Activated T-helper 1 cell treated with Interleukin-2 at 50 U/mL for 16 hours (primary cell): ENCODE measurements around the gene C17orf107.
"Not testable (repeated sequence)": the region's sequence is repeated elsewhere in the genome, so short reads cannot be mapped to it uniquely, and the experiment has no call there.

Experiments
- DNase-seq: peaks from one replicate; pipeline ENCODE4 v3.0.0-alpha.2; 2020; ENCODE audit warnings: low read depth

Gene C17orf107

DNA sequence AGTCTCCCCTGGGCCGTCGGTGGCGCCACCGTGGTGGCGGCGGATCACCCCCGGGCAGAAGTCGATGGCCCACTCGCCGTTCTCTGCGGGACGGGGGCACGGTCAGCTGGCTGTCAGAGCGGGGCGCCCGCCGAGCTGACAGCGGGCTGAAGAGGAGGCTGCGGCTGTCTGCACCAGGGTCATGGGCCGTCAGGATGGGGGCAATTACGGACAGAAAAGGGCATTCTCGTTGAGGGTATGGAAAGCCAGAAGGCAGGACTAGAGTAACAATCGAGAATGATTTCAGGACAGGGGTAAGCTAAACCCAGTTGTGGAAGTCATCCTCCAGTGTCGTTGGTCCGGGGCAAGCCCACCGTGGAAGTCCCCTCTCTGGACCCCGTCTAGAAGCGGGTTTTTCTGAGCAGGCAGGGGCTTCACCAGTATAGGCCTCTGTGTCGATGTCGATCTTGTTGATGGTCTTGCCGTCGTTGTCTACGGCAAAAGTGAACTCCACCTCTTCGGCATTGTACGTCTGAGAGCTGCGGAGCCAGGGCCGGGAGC lies 1.8 kb downstream of the C17orf107 start:
- DNase-seq: no peak

- no peak for DNase-seq
Observed at GRCh38 chr17:4901648-4902344, 2.5 kb downstream of the C17orf107 start.

GRCh38 chr17:4902540-4902939 lies 3.2 kb downstream of the C17orf107 start:
- DNase-seq: no peak

DNA sequence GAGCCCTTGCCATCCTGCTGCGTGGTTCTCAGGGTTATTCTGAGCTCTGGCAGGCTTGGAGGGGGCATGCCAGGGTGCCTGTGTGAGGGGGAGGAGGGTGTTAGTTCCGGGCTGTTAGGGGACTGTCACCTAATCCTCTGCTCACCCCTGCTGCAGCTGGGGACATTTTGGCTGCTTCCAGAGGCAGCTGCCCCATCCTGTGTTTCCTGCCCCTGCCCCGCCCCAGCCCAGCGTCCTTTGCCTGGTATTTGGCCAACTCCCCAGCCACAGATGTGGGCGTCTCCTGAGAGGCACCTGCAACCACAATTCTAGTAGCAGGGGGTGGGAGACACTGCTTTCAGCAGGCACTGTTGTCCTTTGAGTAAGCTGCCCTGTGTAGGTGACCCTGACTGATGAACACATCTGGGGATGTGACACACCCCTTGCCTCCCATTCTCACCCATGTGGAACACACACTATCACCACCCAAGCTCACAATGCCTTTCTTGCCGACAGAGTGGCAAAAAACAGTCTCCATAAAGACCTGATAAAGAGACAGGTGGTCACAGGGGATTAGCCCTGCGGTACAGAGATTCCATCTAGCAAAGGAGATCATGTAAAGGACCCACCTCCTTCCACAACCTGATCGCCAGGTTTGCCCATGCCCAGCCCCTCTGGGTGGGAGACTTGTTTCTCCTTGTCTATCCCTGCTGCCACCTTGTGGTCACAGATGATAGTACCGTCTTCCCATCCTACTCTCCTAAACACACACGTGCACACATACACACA lies 3.9 kb downstream of the C17orf107 start, which contains the start of gene CHRNE:
TSS of gene CHRNE (minus strand) at position 48 of the 768 bp plus-strand sequence. CDS start at position 13, 35 bp downstream.
- peak; percentile 47 for DNase-seq

DNA sequence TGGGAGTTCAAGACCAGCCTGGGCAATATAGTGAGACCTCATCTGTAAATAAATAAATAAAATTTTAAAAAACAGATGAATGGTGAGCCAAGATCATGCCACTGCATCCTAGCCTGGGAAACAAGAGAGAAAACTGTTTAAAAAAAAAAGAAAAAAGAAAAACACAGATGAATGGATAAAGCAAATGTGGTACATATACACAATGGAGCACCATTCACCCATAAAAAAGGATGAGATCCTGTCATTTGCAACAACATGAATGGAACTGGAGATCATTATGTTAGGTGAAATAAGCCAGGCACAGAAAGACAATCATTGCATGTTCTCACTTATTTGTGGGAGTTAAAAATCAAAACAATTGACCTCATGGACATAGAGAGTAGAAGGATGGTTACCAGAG lies 7.3 kb downstream of the C17orf107 start:
- not testable (repeated sequence) for DNase-seq

GRCh38 chr17:4908301-4908700 lies 9.0 kb downstream of the C17orf107 start:
- no peak for DNase-seq

DNA sequence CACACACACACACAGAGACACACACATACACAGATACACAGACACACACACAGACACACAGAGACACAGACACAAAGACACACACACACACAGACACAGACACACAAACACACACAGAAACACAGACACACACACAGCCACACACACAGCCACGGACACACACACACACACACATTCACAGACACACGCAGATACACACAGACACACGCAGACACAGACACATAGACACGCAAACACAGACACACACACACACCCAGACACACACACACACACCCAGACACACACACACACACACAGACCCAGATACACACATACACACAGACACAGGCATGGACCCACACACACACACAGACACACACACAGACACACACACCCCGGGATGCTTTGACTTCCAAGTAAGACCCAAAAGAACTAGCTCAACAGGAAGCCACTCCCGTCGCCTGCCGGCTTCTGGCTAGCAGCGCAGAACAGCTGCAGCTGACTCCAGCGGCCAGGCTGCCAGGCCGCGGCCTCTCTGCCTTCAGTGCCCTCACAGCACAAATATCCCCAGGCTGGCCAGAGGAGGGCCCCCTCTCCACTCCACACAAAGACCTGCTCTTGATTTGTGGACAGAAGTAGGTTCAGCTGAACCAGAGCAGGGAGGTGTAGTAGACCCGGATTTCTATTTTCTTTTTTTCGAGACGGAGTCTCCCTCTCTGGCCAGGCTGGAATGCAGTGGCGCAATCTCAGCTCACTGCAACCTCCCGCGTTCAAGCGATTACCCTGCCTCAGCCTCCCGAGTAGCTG lies 9.6 kb downstream of the C17orf107 start:
- peak; percentile 60 for DNase-seq

DNA sequence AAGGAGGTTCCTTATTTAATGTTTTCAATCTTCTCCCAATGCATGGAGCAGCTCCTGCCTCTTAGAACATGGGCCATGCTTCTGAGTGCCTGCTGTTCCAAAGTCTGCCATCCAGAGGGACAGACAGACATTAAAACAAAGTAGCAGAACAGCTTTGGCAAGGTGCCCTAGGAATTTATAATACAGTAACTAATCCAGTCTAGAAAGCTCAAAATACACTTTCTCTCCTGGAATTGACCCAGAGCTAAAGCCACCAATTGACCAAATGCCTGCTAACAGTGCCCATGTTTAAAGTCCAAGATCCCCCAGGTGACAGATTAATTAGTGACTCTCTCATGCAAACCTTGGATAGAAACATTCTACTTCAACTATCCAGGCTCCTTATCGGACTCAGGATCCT lies 14.7 kb downstream of the C17orf107 start:
- DNase-seq: no peak

- not testable (repeated sequence) for DNase-seq
Observed at GRCh38 chr17:4914551-4914950, 15.2 kb downstream of the C17orf107 start.

GRCh38 chr17:4919511-4920047 lies 20.2 kb downstream of the C17orf107 start:
- DNase-seq: no peak

GRCh38 chr17:4920351-4921048 lies 21.2 kb downstream of the C17orf107 start:
- DNase-seq: no peak

GRCh38 chr17:4921320-4921719 lies 22.0 kb downstream of the C17orf107 start:
- no peak for DNase-seq

DNA sequence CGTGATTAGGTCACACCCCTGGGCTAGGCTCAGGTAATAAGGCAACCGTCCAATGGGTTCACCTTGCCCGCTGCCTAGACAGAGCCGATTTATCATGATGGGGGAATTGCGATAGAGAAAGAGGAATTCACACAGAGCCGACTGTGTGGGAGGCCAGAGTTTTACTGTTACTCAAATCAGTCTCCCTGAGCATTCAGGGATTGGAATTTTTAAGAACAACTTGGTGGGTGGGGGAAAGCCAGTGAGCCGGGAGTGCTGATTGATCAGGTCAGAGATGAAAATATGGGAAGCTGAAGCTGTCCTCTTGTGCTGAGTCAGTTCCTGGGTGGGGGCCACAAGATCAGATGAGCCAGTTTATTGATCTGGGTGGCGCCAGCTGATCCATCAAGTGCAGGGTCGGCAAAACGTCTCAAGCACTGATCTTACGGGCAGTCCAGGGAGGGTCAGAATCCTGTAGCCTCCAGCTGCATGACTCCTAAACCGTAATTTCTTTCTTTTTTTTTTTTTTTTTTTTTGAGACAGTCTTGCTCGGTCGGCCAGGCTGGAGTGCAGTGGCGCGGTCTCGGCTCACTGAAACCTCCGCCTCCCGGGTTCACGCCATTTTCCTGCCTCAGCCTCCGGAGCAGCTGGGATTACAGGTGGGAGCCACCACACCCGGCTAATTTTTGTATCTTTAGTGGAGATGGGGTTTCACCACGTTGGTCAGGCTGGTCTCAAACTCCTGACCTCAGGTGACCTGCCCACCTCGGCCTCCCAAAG lies 27.4 kb downstream of the C17orf107 start:
- not testable (repeated sequence) for DNase-seq

DNA sequence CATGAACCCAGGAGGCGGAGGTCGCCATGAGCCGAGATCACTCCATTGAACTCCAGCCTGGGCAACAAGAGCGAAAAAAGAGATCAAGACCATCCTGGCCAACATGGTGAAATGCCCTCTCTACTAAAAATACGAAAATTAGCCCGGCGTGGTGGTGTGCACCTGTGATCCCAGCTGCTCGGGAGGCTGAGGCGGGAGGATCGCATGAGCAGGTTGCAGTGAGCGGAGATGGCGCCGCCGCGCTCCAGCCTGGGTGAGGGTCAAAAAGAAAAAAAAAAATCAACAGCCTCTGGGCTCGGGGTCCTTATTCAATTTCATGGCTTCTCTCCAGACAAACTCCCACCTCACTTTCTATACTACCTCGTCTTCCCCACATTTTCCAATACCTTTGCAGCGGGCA lies 29.5 kb downstream of the C17orf107 start:
- no peak for DNase-seq

- DNase-seq: no peak
Observed at GRCh38 chr17:4931963-4932362, 32.6 kb downstream of the C17orf107 start, which contains the start of gene GP1BA. Gene GP1BA (plus strand): TSS chr17:4932277. CDS start chr17:4932605, 328 bp downstream.

DNA sequence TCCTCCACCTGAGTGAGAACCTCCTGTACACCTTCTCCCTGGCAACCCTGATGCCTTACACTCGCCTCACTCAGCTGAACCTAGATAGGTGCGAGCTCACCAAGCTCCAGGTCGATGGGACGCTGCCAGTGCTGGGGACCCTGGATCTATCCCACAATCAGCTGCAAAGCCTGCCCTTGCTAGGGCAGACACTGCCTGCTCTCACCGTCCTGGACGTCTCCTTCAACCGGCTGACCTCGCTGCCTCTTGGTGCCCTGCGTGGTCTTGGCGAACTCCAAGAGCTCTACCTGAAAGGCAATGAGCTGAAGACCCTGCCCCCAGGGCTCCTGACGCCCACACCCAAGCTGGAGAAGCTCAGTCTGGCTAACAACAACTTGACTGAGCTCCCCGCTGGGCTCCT lies 33.4 kb downstream of the C17orf107 start:
- DNase-seq: no peak

DNA sequence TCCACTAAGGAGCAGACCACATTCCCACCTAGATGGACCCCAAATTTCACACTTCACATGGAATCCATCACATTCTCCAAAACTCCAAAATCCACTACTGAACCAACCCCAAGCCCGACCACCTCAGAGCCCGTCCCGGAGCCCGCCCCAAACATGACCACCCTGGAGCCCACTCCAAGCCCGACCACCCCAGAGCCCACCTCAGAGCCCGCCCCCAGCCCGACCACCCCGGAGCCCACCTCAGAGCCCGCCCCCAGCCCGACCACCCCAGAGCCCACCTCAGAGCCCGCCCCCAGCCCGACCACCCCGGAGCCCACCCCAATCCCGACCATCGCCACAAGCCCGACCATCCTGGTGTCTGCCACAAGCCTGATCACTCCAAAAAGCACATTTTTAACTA lies 34.3 kb downstream of the C17orf107 start:
- DNase-seq: no peak

- no peak for DNase-seq
Observed at GRCh38 chr17:4934173-4934979, 35.0 kb downstream of the C17orf107 start.

DNA sequence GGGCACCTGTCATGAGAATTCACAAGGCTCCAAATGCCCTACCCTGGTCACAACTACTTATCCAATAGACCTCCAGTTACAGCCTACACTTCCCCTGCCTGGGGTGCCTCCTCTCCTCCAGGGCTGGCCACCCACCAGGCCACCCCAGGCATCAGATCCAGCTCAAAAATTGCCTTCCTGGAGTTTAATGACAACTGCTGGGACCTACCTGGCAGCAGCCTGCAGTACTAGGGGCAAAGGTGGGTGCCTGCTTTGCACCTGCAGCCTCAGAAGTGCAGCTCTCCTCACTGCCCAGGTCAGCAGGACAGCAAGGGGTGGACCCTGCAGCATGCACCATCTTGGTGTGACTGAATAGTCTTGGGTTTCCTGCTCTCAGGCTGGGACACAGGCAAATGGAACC lies 36.3 kb downstream of the C17orf107 start:
- no peak for DNase-seq

DNA sequence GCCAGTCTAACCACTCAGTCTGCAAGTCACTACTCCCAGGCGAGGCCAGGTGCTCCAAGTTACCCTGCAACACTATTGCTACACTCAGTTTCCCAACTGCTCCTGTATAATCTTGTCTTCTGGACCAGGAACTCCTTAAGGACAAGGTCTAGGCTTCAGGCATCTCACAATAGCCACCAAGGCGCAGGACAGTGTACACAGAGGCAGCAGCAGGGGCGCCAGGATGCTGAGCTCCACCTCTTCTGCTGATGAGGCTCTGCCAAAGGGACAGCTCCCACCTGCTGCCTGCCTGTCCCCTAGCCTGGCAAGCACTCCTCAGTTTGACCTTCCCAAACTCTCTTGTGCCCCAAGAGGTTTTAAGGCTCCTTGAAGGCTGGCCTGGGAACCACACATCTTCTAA lies 37.1 kb downstream of the C17orf107 start:
- no peak for DNase-seq
